H9 (cell line): Measurements from ENCODE around the gene PRKAR1A. TPM values are rescaled to one million over a fixed set of nuclear protein-coding genes. Genes with fewer than 3 reads are reported as not detected.

Experiments used
- DNase-seq: peaks from one replicate; pipeline ENCODE4 v3.0.0-alpha.2; 2017
- H2AFZ ChIP-seq: one replicate; pipeline ENCODE4 v1.6.1; 2013; ENCODE audit warnings: mild to moderate bottlenecking, low read length, control low read depth, moderate library complexity
- H2AK5ac ChIP-seq: 2 replicates; pipeline ENCODE4 v1.6.1; 2013; ENCODE audit warnings: low read length, control low read depth, mixed read lengths; ENCODE audit not compliant: insufficient read length
- H2BK120ac ChIP-seq: one replicate; pipeline ENCODE4 v1.6.1; 2013; ENCODE audit warnings: low read depth, mild to moderate bottlenecking, low read length, control low read depth, inconsistent platforms; ENCODE audit not compliant: poor library complexity, severe bottlenecking
- H2BK12ac ChIP-seq: 2 replicates; pipeline ENCODE4 v1.6.1; 2013; ENCODE audit warnings: low read length, control low read depth, mixed read lengths, low read depth; ENCODE audit not compliant: insufficient read length
- H2BK15ac ChIP-seq: 2 replicates; pipeline ENCODE4 v1.6.1; 2013; ENCODE audit warnings: low read depth, low read length, control low read depth
- H2BK20ac ChIP-seq: one replicate; pipeline ENCODE4 v1.6.1; 2013; ENCODE audit warnings: low read depth, mild to moderate bottlenecking, low read length, control low read depth, inconsistent platforms; ENCODE audit not compliant: poor library complexity, severe bottlenecking
- H2BK5ac ChIP-seq: 2 replicates; pipeline ENCODE4 v1.6.1; 2013; ENCODE audit warnings: low read length, control low read depth, mixed read lengths; ENCODE audit not compliant: insufficient read length
- H3K14ac ChIP-seq: 2 replicates; pipeline ENCODE4 v1.6.1; 2013; ENCODE audit warnings: low read length, control low read depth; ENCODE audit not compliant: insufficient read depth
- H3K18ac ChIP-seq: 2 replicates; pipeline ENCODE4 v1.6.1; 2013; ENCODE audit warnings: low read depth, mild to moderate bottlenecking, mixed read lengths, low read length, control low read depth; ENCODE audit not compliant: insufficient read length
- H3K23ac ChIP-seq: 2 replicates; pipeline ENCODE4 v1.6.1; 2013; ENCODE audit warnings: low read length, control low read depth, mixed read lengths, low read depth; ENCODE audit not compliant: insufficient read length
- H3K23me2 ChIP-seq: 2 replicates; pipeline ENCODE4 v1.6.1; 2013; ENCODE audit warnings: low read depth, mild to moderate bottlenecking, mixed read lengths, low read length, control low read depth; ENCODE audit not compliant: insufficient read length, poor library complexity, severe bottlenecking
- H3K27ac ChIP-seq: 2 replicates; pipeline ENCODE4 v1.5.1; 2013; ENCODE audit warnings: low read length, control low read depth, mixed read lengths, low read depth; ENCODE audit not compliant: insufficient read length
- H3K27me3 ChIP-seq: 2 replicates; pipeline ENCODE4 v1.6.1; 2013; ENCODE audit warnings: low read length, control low read depth, inconsistent platforms; ENCODE audit not compliant: insufficient read depth
- H3K4ac ChIP-seq: 2 replicates; pipeline ENCODE4 v1.6.1; 2013; ENCODE audit warnings: low read depth, mild to moderate bottlenecking, control low read depth, inconsistent platforms, low read length, moderate library complexity
- H3K4me1 ChIP-seq: 2 replicates; pipeline ENCODE4 v1.6.1; 2013; ENCODE audit warnings: low read length, control low read depth, inconsistent platforms; ENCODE audit not compliant: insufficient read depth
- H3K4me2 ChIP-seq: 2 replicates; pipeline ENCODE4 v1.6.1; 2013; ENCODE audit warnings: low read length, control low read depth, mixed read lengths; ENCODE audit not compliant: insufficient read length, insufficient read depth
- H3K56ac ChIP-seq: 2 replicates; pipeline ENCODE4 v1.6.1; 2013; ENCODE audit warnings: low read depth, mild to moderate bottlenecking, mixed read lengths, low read length, control low read depth; ENCODE audit not compliant: insufficient read length
- H3K79me1 ChIP-seq: 2 replicates; pipeline ENCODE4 v1.6.1; 2013; ENCODE audit warnings: low read depth, mild to moderate bottlenecking, moderate library complexity, low read length, control low read depth, inconsistent platforms; ENCODE audit not compliant: insufficient read depth, poor library complexity, severe bottlenecking
- H3K79me2 ChIP-seq: 2 replicates; pipeline ENCODE4 v1.6.1; 2013; ENCODE audit warnings: low read length, control low read depth, inconsistent platforms; ENCODE audit not compliant: insufficient read depth
- H3K9ac ChIP-seq: 2 replicates; pipeline ENCODE4 v1.6.1; 2013; ENCODE audit warnings: low read length, control low read depth, mixed read lengths; ENCODE audit not compliant: insufficient read length; ENCODE audit errors: extremely low read depth
- H3K9me3 ChIP-seq: one replicate; pipeline ENCODE4 v1.6.1; 2013; ENCODE audit warnings: low read depth, low read length, inconsistent platforms; ENCODE audit not compliant: control insufficient read depth
- H3T11ph ChIP-seq: one replicate; pipeline ENCODE4 v1.6.1; 2013; ENCODE audit warnings: mild to moderate bottlenecking, low read length, control low read depth, inconsistent platforms
- H4K20me1 ChIP-seq: one replicate; pipeline ENCODE4 v1.6.1; 2013; ENCODE audit not compliant: control insufficient read depth, insufficient read length, insufficient read depth
- H4K5ac ChIP-seq: 2 replicates; pipeline ENCODE4 v1.6.1; 2013; ENCODE audit warnings: low read depth, mild to moderate bottlenecking, mixed read lengths, low read length, control low read depth; ENCODE audit not compliant: insufficient read length
- H4K8ac ChIP-seq: replicated peaks from 2 replicates; pipeline ENCODE4 v1.6.1; 2013; ENCODE audit warnings: low read length, control low read depth, mixed read lengths, low read depth; ENCODE audit not compliant: insufficient read length
- H4K91ac ChIP-seq: 2 replicates; pipeline ENCODE4 v1.6.1; 2013; ENCODE audit warnings: low read depth, mild to moderate bottlenecking, moderate library complexity, mixed read lengths, low read length, control low read depth; ENCODE audit not compliant: insufficient read length
- H3K27ac Mint-ChIP-seq, 3 experiments: 2 replicates in 2 of 3; 3 replicates in 1 of 3; pipeline ENCODE4 v1.8.0; 2020 to 2021; ENCODE audit warnings: mixed read lengths in 3 of 3, mild to moderate bottlenecking in 1 of 3, moderate library complexity in 1 of 3
- H3K27me3 Mint-ChIP-seq: 2 replicates; pipeline ENCODE4 v1.8.0; 2021; ENCODE audit warnings: low read depth, mild to moderate bottlenecking, moderate library complexity, mixed read lengths
- H3K36me3 Mint-ChIP-seq, 3 experiments: 2 replicates in 2 of 3; 3 replicates in 1 of 3; pipeline ENCODE4 v1.8.0; 2020 to 2021; ENCODE audit warnings: low read depth in 3 of 3, mixed read lengths in 3 of 3; ENCODE audit not compliant: insufficient read depth in 1 of 3
- H3K4me1 Mint-ChIP-seq, 2 experiments: 2 replicates each; pipeline ENCODE4 v1.8.0; 2020; ENCODE audit warnings: mixed read lengths in 2 of 2
- H3K4me3 Mint-ChIP-seq, 2 experiments: 2 replicates in 1 of 2; 3 replicates in 1 of 2; pipeline ENCODE4 v1.8.0; 2020 to 2021; ENCODE audit warnings: mild to moderate bottlenecking in 2 of 2, mixed read lengths in 2 of 2, moderate library complexity in 1 of 2
- H3K9me3 Mint-ChIP-seq, 2 experiments: 2 replicates in 1 of 2; 3 replicates in 1 of 2; pipeline ENCODE4 v1.8.0; 2020; ENCODE audit warnings: mild to moderate bottlenecking in 2 of 2, mixed read lengths in 2 of 2, moderate library complexity in 1 of 2
- WGBS: extraction: QIAGEN DNeasy Blood & Tissue Kit; methylation state at CpG from one replicate; pipeline ENCODE4 v1.1.7; 2013; ENCODE audit warnings: missing lambda C conversion rate, low lambda C conversion rate, mixed read lengths; ENCODE audit not compliant: insufficient read length; ENCODE audit errors: extremely low coverage; 5-methylcytosine and 5-hydroxymethylcytosine counted together
- total RNA-seq: library from RNA; stranded (reverse); gene quantifications from 2 replicates; pipeline ENCODE4 v1.2.1, GENCODE V29; 2021
- TF ChIP-seq, protein P1 (sequence below): fragments of 200-600 bp; sonication (generic); conservative IDR thresholded peaks from 3 replicates; pipeline ENCODE4 v1.8.0; 2021; ENCODE audit warnings: antibody characterized with exemption, mild to moderate bottlenecking

PRKAR1A gene
- total RNA-seq, 1 experiment from 2014 or later: 171 TPM

DNA sequence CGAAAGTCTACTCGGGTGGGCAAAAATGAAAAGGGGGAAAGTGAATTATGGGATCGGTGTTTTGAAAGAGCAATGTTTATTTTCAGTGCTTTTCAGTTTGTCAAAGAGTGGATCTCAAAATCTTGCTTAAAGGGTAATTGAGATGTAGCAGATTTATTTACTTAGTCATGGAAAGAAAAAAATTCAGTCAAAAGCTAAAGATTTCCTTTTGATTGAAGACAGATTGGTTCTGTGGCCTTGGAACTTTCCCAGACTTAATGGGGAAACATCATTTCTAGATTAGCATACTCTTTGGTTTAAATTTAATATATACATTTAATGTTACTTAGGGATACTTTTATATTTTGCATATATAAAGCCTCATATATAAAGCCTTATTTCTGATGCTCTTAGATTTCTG lies 20.6 kb downstream of the PRKAR1A start:
- Histone ChIP-seq H3K4me2 (no peak overlapping the region), H2BK15ac (no peak overlapping the region), H2AK5ac (no peak overlapping the region), H3K4me1 (no peaks in the 10 kb centered on the region), H3K9me3 (no peaks in the 10 kb centered on the region), H2BK120ac (no peak overlapping the region), H3K56ac (no peak overlapping the region), H3K79me1 (peaks cover 4% of the 10 kb centered on the region), H3K27ac (no peak overlapping the region), H3K79me2 (no peaks in the 10 kb centered on the region), H4K20me1 (peaks cover 2% of the 10 kb centered on the region), H4K8ac (no peak overlapping the region), H4K5ac (no peak overlapping the region), H3K27me3 (no peaks in the 10 kb centered on the region), H3K23me2 (no peaks in the 10 kb centered on the region), H3K14ac (no peak overlapping the region), H2BK12ac (no peak overlapping the region), H2BK20ac (no peak overlapping the region), H2BK5ac (no peak overlapping the region), H3K9ac (no peak overlapping the region), H4K91ac (no peak overlapping the region), H3K23ac (no peak overlapping the region), H3T11ph (no peak overlapping the region), H3K18ac (no peak overlapping the region), H3K4ac (no peak overlapping the region), H2AFZ (no peak overlapping the region)
- no peak for DNase-seq
- Mint-ChIP-seq H3K9me3 (no peaks in the 10 kb centered on the region), H3K4me3 (no peak overlapping the region), H3K36me3 (peaks cover 18 to 78% (median 64%) of the 10 kb centered on the region in 3 experiments; a peak in 6 of 7 replicates), H3K27me3 (no peaks in the 10 kb centered on the region), H3K27ac (no peak overlapping the region), H3K4me1 (peaks cover 8 to 10% of the 10 kb centered on the region in 2 experiments)
- TF ChIP-seq, protein P1, sequence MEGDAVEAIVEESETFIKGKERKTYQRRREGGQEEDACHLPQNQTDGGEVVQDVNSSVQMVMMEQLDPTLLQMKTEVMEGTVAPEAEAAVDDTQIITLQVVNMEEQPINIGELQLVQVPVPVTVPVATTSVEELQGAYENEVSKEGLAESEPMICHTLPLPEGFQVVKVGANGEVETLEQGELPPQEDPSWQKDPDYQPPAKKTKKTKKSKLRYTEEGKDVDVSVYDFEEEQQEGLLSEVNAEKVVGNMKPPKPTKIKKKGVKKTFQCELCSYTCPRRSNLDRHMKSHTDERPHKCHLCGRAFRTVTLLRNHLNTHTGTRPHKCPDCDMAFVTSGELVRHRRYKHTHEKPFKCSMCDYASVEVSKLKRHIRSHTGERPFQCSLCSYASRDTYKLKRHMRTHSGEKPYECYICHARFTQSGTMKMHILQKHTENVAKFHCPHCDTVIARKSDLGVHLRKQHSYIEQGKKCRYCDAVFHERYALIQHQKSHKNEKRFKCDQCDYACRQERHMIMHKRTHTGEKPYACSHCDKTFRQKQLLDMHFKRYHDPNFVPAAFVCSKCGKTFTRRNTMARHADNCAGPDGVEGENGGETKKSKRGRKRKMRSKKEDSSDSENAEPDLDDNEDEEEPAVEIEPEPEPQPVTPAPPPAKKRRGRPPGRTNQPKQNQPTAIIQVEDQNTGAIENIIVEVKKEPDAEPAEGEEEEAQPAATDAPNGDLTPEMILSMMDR: no peak
- no CpG with 5 or more reads among the region's 3 CpGs for WGBS
